Osteocyte (in vitro differentiated cells): Measurements from ENCODE around the gene LY86. TPM values are rescaled to one million over a fixed set of nuclear protein-coding genes. Genes with fewer than 3 reads are reported as not detected.

ENCODE experiments used
- DNase-seq: peaks from one replicate; pipeline ENCODE4 v3.0.0; 2021; ENCODE audit warnings: mixed read lengths; ENCODE audit not compliant: unreplicated experiment; ENCODE audit errors: extremely low spot score
- H3K27ac Mint-ChIP-seq: one replicate; pipeline ENCODE4 v1.8.0; 2021; ENCODE audit warnings: mild to moderate bottlenecking, mixed read lengths; ENCODE audit not compliant: unreplicated experiment
- H3K27me3 Mint-ChIP-seq: one replicate; pipeline ENCODE4 v1.8.0; 2021; ENCODE audit warnings: mixed read lengths; ENCODE audit not compliant: unreplicated experiment
- H3K36me3 Mint-ChIP-seq: one replicate; pipeline ENCODE4 v1.8.0; 2021; ENCODE audit warnings: mixed read lengths; ENCODE audit not compliant: unreplicated experiment
- H3K4me1 Mint-ChIP-seq: one replicate; pipeline ENCODE4 v1.8.0; 2021; ENCODE audit warnings: mixed read lengths; ENCODE audit not compliant: unreplicated experiment
- H3K4me3 Mint-ChIP-seq: one replicate; pipeline ENCODE4 v1.8.0; 2021; ENCODE audit warnings: mild to moderate bottlenecking, moderate library complexity, mixed read lengths; ENCODE audit not compliant: unreplicated experiment
- H3K9me3 Mint-ChIP-seq: one replicate; pipeline ENCODE4 v1.8.0; 2021; ENCODE audit warnings: mixed read lengths; ENCODE audit not compliant: unreplicated experiment
- CTCF ChIP-seq: fragments of 200-600 bp; sonication (generic); IDR thresholded peaks from 2 replicates; pipeline ENCODE4 v1.5.0; 2021; ENCODE audit warnings: antibody characterized with exemption, mild to moderate bottlenecking, moderate library complexity
- total RNA-seq: library from RNA; stranded (reverse); gene quantifications from 2 replicates; pipeline ENCODE4 v1.2.1, GENCODE V29; 2021

Gene LY86
- total RNA-seq, 1 donor from 2014 or later: not detected

- Mint-ChIP-seq H3K27me3 (peaks cover 12% of the 10 kb centered on the region), H3K4me3 (no peak overlapping the region), H3K27ac (no peak overlapping the region), H3K36me3 (no peaks in the 10 kb centered on the region), H3K9me3 (no peaks in the 10 kb centered on the region), H3K4me1 (peaks cover 9% of the 10 kb centered on the region)
- no peak for DNase-seq
- TF ChIP-seq CTCF: no peak
Observed at GRCh38 chr6:6678811-6679210, 90.3 kb downstream of the LY86 start.

GRCh38 chr6:6679633-6680032, 91.1 kb downstream of the LY86 start:
- Mint-ChIP-seq H3K36me3 (no peaks in the 10 kb centered on the region), H3K9me3 (no peaks in the 10 kb centered on the region), H3K27ac (no peak overlapping the region), H3K4me3 (no peak overlapping the region), H3K27me3 (peaks cover 15% of the 10 kb centered on the region), H3K4me1 (peaks cover 9% of the 10 kb centered on the region)
- DNase-seq: no peak
- TF ChIP-seq CTCF: no peak

- Mint-ChIP-seq H3K4me1 (peaks cover 9% of the 10 kb centered on the region), H3K27ac (no peak overlapping the region)
- no peak for TF ChIP-seq CTCF
Observed at GRCh38 chr6:6680526-6680925, 92.0 kb downstream of the LY86 start.

GRCh38 chr6:6681075-6681849, 92.7 kb downstream of the LY86 start:
- no peaks in the 10 kb centered on the region for H3K36me3 Mint-ChIP-seq
- peaks cover 15% of the 10 kb centered on the region for H3K27me3 Mint-ChIP-seq
- no peak overlapping the region for H3K27ac Mint-ChIP-seq
- no peak for DNase-seq
- no peak overlapping the region for H3K4me3 Mint-ChIP-seq
- TF ChIP-seq CTCF: no peak
- peaks cover 9% of the 10 kb centered on the region for H3K4me1 Mint-ChIP-seq
- no peaks in the 10 kb centered on the region for H3K9me3 Mint-ChIP-seq

More at GRCh38 chr6:6680526-6680925, 92.0 kb downstream of the LY86 start:
- no peaks in the 10 kb centered on the region for H3K36me3 Mint-ChIP-seq
- H3K27me3 Mint-ChIP-seq: peaks cover 15% of the 10 kb centered on the region
- H3K9me3 Mint-ChIP-seq: no peaks in the 10 kb centered on the region
- DNase-seq: no peak
- no peak overlapping the region for H3K4me3 Mint-ChIP-seq

- no peak overlapping the region for H3K4me3 Mint-ChIP-seq
- no peaks in the 10 kb centered on the region for H3K9me3 Mint-ChIP-seq
- H3K27me3 Mint-ChIP-seq: peaks cover 13% of the 10 kb centered on the region
- no peaks in the 10 kb centered on the region for H3K36me3 Mint-ChIP-seq
- TF ChIP-seq CTCF: no peak
- no peak overlapping the region for H3K27ac Mint-ChIP-seq
- DNase-seq: no peak
- peaks cover 13% of the 10 kb centered on the region for H3K4me1 Mint-ChIP-seq
Observed at GRCh38 chr6:6682225-6682624, 93.7 kb downstream of the LY86 start.
